ENCODE data around the gene ABCB8. TPM values are rescaled to one million over a fixed set of nuclear protein-coding genes. Genes with fewer than 3 reads are reported as not detected.

ABCB8 gene
- total RNA-seq, 1 experiment from 2014 or later: 32.7 TPM

GRCh38 chr7:151068069-151068773 lies 40.0 kb downstream of the ABCB8 start:
- DNase-seq (ENCODE audit: extremely low read depth, low read depth): no peak

GRCh38 chr7:151069841-151070573 lies 41.8 kb downstream of the ABCB8 start:
- no peak for DNase-seq (ENCODE audit: extremely low read depth, low read depth)

GRCh38 chr7:151070574-151070960 lies 42.3 kb downstream of the ABCB8 start:
- DNase-seq (ENCODE audit: extremely low read depth, low read depth): no peak

- DNase-seq (ENCODE audit: extremely low read depth, low read depth): no peak
Observed at GRCh38 chr7:151071032-151071866, 43.0 kb downstream of the ABCB8 start.

DNA sequence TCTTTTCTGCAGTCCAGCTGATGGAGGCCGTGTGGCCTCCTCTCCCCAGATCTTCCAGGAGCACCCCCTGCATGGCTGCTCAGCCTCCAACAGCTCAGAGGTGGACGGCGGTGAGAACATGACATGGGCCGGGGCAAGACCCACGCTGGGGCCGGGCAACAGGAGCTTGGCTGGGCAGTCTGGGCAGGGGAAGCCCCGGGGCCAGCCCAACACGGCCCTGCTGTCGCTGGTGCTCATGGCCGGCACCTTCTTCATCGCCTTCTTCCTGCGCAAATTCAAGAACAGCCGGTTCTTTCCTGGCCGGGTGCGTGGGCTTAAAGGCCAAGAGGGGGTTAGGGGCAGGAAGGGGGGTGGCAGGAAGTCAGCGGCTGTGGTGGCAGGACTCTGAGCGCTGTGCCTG lies 45.7 kb downstream of the ABCB8 start:
- DNase-seq (ENCODE audit: extremely low read depth, low read depth): no peak

- no peak for DNase-seq (ENCODE audit: extremely low read depth, low read depth)
Observed at GRCh38 chr7:151074817-151075661, 46.8 kb downstream of the ABCB8 start.

DNA sequence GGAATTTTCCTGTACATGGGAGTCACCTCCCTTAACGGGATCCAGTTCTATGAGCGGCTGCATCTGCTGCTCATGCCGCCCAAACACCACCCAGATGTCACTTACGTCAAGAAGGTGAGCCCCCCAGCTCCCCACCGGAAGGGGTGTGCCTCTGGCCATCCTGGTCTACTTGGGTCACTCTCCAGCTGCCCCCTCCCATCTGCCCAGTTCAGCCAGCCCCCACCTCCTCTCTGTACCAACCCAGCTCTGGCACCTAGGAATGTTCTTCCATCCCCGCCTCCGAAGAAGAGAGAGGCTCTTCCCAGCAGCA lies 47.4 kb downstream of the ABCB8 start:
- DNase-seq (ENCODE audit: extremely low read depth, low read depth): no peak

- DNase-seq (ENCODE audit: extremely low read depth, low read depth): no peak
Observed at GRCh38 chr7:151075978-151076426, 47.8 kb downstream of the ABCB8 start.

DNA sequence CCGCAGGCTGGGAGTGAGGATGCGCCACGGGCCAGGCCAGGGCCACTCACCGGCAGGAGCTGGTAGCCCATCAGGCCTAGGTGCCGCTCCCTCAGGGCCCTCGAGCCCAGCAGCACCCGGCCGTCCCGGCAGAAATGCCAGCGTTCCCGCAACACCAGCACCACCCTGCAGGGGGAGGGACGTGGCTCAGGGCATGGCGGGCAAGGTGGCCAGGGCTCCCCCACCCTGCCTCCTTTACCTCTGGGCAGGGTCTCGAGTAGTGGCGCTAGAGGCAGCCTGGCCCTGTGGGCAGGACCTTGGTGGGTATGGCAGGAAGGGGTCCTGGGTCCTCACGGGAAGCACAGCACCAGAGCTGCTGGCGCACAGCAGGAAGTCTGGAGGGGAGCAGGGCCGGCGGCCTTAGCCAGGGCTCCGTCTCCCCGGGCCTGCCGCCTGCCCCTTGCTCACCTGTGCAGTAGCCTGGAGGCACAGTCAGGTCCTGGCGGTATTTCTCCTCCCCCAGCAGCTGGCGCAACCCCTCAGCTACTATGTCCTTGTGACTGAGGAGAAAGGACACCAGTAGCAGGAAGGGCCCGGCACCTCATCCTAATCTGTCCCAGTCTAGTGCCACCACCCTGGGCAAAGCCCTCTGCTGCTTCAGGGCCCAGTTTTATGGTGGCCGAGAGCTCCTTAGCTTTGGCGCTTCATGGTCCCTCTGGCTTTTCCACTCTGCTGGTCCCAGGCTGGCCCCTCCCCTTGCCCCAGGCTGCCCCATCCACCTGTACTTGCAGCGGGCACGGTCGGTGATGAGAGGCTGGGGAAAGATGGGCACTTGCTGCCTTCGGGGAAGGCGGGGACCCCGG lies 48.8 kb downstream of the ABCB8 start:
- no peak for DNase-seq (ENCODE audit: extremely low read depth, low read depth)

DNA sequence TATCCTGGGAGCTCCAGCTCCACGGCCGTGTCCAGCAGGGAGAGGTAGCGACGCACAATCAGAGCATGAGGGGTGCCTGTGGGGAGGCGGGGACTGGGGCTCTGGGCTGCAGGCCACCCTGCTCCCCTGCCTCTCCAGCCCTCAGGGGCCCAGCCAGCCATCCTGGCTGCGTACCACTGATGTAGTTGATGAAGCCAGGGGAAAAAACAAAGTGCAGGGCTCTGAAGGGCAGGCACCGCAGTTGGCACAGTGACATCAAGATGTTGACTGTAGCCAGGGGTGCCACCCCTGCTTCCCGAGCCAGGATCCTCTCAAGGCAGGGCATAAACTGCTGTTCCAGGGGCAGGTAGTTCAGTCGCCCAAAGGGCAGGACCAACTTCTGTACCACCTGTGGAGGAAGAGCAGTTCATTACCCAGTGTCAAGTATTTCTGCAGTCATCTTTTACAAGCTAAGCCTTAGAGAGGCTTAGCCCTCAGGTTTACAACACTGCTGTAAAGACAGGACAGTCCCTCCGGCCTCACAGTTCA lies 49.5 kb downstream of the ABCB8 start:
- DNase-seq (ENCODE audit: extremely low read depth, low read depth): no peak

- DNase-seq (ENCODE audit: extremely low read depth, low read depth): no peak
Observed at GRCh38 chr7:151078233-151079040, 50.2 kb downstream of the ABCB8 start.

DNA sequence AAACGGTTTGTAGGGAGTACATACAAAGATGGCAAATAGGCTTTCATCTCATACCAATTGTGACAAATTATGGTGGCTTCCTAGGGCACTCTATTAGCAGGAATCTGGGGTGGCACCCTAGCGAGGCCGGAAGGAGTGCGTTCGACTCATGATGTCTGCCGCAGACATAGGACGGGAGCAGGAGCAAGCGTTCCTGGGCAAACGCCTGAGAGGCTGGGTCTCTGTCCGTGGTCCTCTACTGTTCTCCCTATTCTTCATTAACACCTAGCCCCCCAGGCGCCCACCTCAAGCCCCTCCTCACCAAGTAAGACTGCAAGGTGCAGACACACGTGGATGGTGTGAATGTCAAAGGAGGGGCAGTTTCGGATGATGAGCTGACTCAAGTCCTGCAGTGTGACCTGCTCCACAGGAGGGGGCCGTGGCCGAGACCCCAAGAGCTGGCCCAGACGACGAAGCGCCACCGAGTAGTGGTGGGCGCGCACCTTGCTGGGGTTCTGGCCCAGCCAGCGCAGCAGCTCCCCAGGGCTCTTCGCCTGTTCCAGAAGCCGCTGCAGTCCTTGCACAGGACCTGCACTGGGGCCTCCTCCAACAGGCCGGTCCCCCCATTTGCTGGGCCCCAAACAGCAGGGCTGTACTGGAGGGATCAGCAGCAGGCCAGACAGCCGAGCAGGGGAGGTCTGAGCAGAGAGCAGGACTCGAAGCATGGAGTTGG lies 51.1 kb downstream of the ABCB8 start:
- no peak for DNase-seq (ENCODE audit: extremely low read depth, low read depth)

- DNase-seq (ENCODE audit: extremely low read depth, low read depth): no peak
Observed at GRCh38 chr7:151080067-151080521, 51.8 kb downstream of the ABCB8 start.

DNA sequence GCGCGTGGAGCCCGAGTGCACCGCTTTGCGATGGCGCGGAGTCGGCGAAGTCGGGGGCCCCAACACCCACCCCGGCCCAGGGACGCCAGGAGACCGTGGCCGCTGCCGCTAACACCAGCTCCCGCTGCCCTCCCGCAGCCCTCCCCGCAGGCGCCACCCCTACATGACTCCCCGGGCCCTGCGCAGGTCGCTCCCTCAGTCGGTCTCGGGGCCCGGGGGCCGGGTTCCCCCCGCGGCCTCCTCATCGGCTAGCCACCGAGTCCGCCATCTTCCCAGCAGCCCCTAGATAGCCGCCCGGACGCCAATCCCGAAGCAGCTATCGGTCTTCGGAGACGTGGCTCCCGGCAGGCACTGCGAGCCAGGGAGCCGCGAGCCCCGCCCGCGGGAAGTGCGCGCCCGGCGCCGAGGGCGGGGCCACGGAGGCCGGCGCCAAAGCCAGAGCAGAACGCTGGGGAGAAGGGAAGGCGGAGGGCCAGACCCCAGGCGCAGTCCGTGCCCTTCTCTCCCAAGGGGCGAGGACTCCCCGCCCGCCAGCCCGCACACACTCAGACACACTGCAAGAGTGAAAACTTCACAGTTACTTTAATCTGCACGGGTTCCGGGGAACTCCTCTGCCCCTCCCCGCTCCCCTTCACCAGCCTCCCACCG lies 52.4 kb downstream of the ABCB8 start, which contains the start of gene FASTK:
Gene FASTK (minus strand): TSS at position 288 of the 648 bp plus-strand sequence. CDS start 43 bp downstream, at position 245.
- peak; percentile 89 for DNase-seq (ENCODE audit: extremely low read depth, low read depth)

- no peak for DNase-seq (ENCODE audit: extremely low read depth, low read depth)
Observed at GRCh38 chr7:151081170-151082101, 53.2 kb downstream of the ABCB8 start.
